Astrocyte (in vitro differentiated cells and primary cell): ENCODE measurements around the gene PTPN12.

Experiments used
- EZH2 ChIP-seq: IDR thresholded peaks from 2 replicates; pipeline ENCODE4 v1.6.1; 2012; ENCODE audit warnings: mild to moderate bottlenecking, low read length, inconsistent platforms; ENCODE audit not compliant: insufficient read depth
- TF ChIP-seq, protein P1 (sequence below): IDR thresholded peaks from 2 replicates; pipeline ENCODE4 v1.5.1; 2011; ENCODE audit warnings: low read depth, mild to moderate bottlenecking, inconsistent platforms, low read length, moderate library complexity; ENCODE audit not compliant: insufficient read depth

GRCh38 chr7:77540402-77540822, 3.3 kb downstream of the PTPN12 start:
- TF ChIP-seq, protein P1, sequence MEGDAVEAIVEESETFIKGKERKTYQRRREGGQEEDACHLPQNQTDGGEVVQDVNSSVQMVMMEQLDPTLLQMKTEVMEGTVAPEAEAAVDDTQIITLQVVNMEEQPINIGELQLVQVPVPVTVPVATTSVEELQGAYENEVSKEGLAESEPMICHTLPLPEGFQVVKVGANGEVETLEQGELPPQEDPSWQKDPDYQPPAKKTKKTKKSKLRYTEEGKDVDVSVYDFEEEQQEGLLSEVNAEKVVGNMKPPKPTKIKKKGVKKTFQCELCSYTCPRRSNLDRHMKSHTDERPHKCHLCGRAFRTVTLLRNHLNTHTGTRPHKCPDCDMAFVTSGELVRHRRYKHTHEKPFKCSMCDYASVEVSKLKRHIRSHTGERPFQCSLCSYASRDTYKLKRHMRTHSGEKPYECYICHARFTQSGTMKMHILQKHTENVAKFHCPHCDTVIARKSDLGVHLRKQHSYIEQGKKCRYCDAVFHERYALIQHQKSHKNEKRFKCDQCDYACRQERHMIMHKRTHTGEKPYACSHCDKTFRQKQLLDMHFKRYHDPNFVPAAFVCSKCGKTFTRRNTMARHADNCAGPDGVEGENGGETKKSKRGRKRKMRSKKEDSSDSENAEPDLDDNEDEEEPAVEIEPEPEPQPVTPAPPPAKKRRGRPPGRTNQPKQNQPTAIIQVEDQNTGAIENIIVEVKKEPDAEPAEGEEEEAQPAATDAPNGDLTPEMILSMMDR, result no peak
- no peak for TF ChIP-seq EZH2
